HEK293T (cell line): ENCODE results near the gene RBM44.

Source experiments
- BHLHE40 ChIP-seq: fragments of 450-650 bp; IDR thresholded peaks from 2 replicates; pipeline ENCODE4 v1.6.1; 2016; ENCODE audit warnings: mild to moderate bottlenecking, moderate library complexity, borderline replicate concordance
- FOXA1 ChIP-seq: fragments of 450-650 bp; IDR thresholded peaks from 2 replicates; pipeline ENCODE4 v1.6.1; 2016; ENCODE audit warnings: mild to moderate bottlenecking
- NFRKB ChIP-seq: fragments of 450-650 bp; IDR thresholded peaks from 2 replicates; pipeline ENCODE4 v1.6.1; 2016; ENCODE audit warnings: mild to moderate bottlenecking, moderate library complexity
- PKNOX1 ChIP-seq: fragments of 450-650 bp; IDR thresholded peaks from 2 replicates; pipeline ENCODE4 v1.6.1; 2016
- SP1 ChIP-seq: fragments of 450-650 bp; IDR thresholded peaks from 2 replicates; pipeline ENCODE4 v1.6.1; 2017
- SUZ12 ChIP-seq: fragments of 450-650 bp; IDR thresholded peaks from 2 replicates; pipeline ENCODE4 v1.6.1; 2016; ENCODE audit warnings: mild to moderate bottlenecking

- TF ChIP-seq SP1 (no peak), NFRKB (no peak), FOXA1 (no peak), SUZ12 (no peak), BHLHE40 (no peak), PKNOX1 (no peak)
These were observed 64.5 kb downstream of the RBM44 start for GRCh38 chr2:237863102-237863511.
